Thoracic aorta (tissue), 2 donors: Measurements from ENCODE around the gene PTS. TPM values are rescaled to one million over a fixed set of nuclear protein-coding genes. Genes with fewer than 3 reads are reported as not detected.

Experiments
- ATAC-seq: fragments of 150-250 bp; one replicate; pipeline ENCODE4 v1.8.0; 2017; ENCODE audit warnings: low read depth; ENCODE audit not compliant: insufficient number of reproducible peaks, low FRiP score
- DNase-seq: peaks from one replicate; pipeline ENCODE4 v3.0.0-alpha.2; 2020; ENCODE audit warnings: low spot score
- H3K27ac ChIP-seq, 2 donors: fragments of 200-600 bp; sonication (generic); 1 replicate in 1 of 2; 2 replicates in 1 of 2; pipeline ENCODE4 v1.5.1; 2016; ENCODE audit warnings: mild to moderate bottlenecking in 2 of 2, moderate library complexity in 2 of 2
- H3K27me3 ChIP-seq: fragments of 200-600 bp; sonication (generic); replicated peaks from 2 replicates; pipeline ENCODE4 v1.6.0; 2016; ENCODE audit warnings: mild to moderate bottlenecking; ENCODE audit not compliant: insufficient read depth
- H3K36me3 ChIP-seq: fragments of 200-600 bp; sonication (generic); one replicate; pipeline ENCODE4 v1.5.1; 2016
- H3K4me1 ChIP-seq, 2 donors: fragments of 200-600 bp; sonication (generic); 1 replicate in 1 of 2; 2 replicates in 1 of 2; pipeline versions ENCODE4 v1.5.1 to v1.6.0; 2016; ENCODE audit warnings: low read depth in 2 of 2, mild to moderate bottlenecking in 1 of 2; ENCODE audit not compliant: control insufficient read depth in 1 of 2
- H3K4me3 ChIP-seq: fragments of 200-600 bp; sonication (generic); 2 replicates; pipeline ENCODE4 v1.5.1; 2016; ENCODE audit warnings: mild to moderate bottlenecking
- H3K9me3 ChIP-seq: fragments of 200-600 bp; sonication (generic); 2 replicates; pipeline ENCODE4 v1.5.1; 2016
- CTCF ChIP-seq: fragments of 200-600 bp; sonication (generic); IDR thresholded peaks from one replicate; pipeline ENCODE4 v1.5.1; 2019; ENCODE audit warnings: antibody characterized with exemption
- total RNA-seq, 2 donors: library from RNA; depleted of rRNA; stranded (reverse); fragments of >200 nt; gene quantifications; one replicate each; pipeline versions ENCODE4 v1.1.0 to v1.2.3, GENCODE V29; 2016

PTS gene
- total RNA-seq, 2 donors from 2014 or later = 22.1 to 27.3 TPM

- no peaks in the 10 kb centered on the region for H3K36me3 ChIP-seq
- H3K4me1 ChIP-seq = peaks cover 0 to 7% of the 10 kb centered on the region in 2 donors
- no peaks in the 10 kb centered on the region for H3K9me3 ChIP-seq
- H3K27me3 ChIP-seq = no peaks in the 10 kb centered on the region
- no peak for TF ChIP-seq CTCF
- no peak overlapping the region for H3K27ac ChIP-seq
- H3K4me3 ChIP-seq = no peak overlapping the region
- DNase-seq = no peak
- no peak for ATAC-seq
Observed at GRCh38 chr11:112281726-112282125, 55.5 kb downstream of the PTS start.

Other genes starting within 250 kb of the PTS start
- gene DLAT, start 201.0 kb upstream of the PTS start, total RNA-seq = 10 to 100 TPM; 15.6 to 15.9 TPM
- 1 to 10 TPM in 1 of 2 donors, not detected in 1; 2.2 TPM for gene PIH1D2, start 152.4 kb upstream of the PTS start, total RNA-seq
- gene NKAPD1, start 152.1 kb upstream of the PTS start, total RNA-seq = 10 to 100 TPM; 10.2 to 21.0 TPM
- 10 to 100 TPM; 16.0 to 23.8 TPM for gene TIMM8B, start 139.7 kb upstream of the PTS start, total RNA-seq
- gene SDHD, start 139.6 kb upstream of the PTS start, total RNA-seq = 10 to 100 TPM; 41.8 to 96.4 TPM
- 10 to 100 TPM; 12.3 to 12.7 TPM for gene IL18, start 62.3 kb upstream of the PTS start, total RNA-seq
- gene TEX12, start 59.1 kb upstream of the PTS start, total RNA-seq = 1 to 10 TPM in 1 of 2 donors, under 1 TPM in 1; 0.54 to 1.4 TPM
- gene BCO2, start 50.9 kb upstream of the PTS start, total RNA-seq = 10 to 100 TPM in 1 of 2 donors, 1 to 10 TPM in 1; 7.2 to 26.6 TPM
- not detected for gene PLET1, start 34.4 kb downstream of the PTS start, total RNA-seq